KBM-7 (cell line): ENCODE results near the gene PHF1.
"Not testable (repeated sequence)": the region's sequence is repeated elsewhere in the genome, so short reads cannot be mapped to it uniquely, and the experiment has no call there.

Experiments used
- DNase-seq: peaks from one replicate; pipeline ENCODE4 v3.0.0-alpha.2; 2015
- in situ Hi-C: fragments of 300-500 bp; cut with MboI; formaldehyde crosslinking; loops from 2 replicates; pipeline ENCODE4 v1.14.3; 2020; ENCODE audit warnings: low sequenced_read_pairs, low pct_unique_long_range_greater_than_20kb, mixed read lengths

PHF1 gene

DNA sequence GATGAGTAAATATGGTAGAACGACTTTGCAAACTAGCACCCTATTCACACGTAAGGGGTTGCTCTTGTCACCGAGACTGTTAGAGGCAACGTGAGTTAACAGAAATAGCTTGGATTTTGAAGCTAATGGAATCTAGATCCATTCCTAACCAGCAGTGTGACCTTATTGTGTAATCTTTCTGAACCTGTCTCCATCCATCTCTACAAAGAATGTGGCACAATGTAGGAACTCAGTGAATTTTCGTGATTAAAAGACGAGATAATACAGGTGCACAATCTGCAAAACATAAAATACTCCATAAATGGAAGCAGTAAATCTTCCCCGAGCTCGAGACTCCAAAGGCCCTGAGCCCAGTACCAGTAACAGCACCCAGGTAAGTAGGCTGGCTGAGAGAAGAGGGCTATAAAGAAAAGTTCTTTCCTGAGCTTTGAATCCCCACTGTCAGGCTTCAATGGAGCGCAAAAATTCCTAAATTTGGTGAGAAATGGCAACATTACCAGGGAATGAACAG, 20.0 kb upstream of the PHF1 start:
- DNase-seq = no peak
- in situ Hi-C loops = no loop called here

DNA sequence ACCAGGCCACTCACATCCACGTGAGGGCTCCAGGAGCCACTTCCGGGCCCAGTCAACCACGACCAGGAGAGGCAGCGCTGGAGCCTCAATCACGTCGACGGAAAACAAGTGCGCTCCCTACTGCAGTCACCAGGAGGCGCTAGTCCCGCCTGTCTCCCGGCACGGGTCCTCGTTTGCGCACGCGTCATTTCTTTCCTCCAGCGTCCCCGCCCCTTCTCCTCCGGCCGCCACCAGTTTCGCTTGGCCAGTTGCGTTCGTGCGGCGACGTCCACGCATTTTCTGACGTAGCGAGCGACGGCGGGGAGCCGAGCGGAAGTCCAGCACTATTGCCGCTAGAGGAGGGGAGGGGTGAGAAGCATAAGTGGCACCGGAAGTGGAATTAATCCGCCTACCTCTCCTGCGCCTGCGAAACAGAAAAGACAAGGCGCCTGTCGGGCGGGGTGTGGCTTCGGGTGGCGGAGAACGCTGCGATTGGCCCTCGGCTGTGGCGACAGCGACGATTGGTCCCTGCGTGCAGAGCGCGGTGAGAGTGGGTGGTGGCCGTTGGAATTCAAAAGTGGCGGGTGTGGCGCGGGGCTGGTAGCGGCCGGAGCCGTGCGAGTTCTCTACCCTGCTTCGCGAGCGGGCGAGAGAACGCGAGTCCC, 19.4 kb upstream of the PHF1 start, which contains the start of gene KIFC1:
KIFC1 (plus strand) TSS at position 546 of the 644 bp plus-strand sequence. CDS start 163 bp downstream, outside the sequence.
- DNase-seq = peak; percentile 100
- in situ Hi-C loops = no loop called here

DNA sequence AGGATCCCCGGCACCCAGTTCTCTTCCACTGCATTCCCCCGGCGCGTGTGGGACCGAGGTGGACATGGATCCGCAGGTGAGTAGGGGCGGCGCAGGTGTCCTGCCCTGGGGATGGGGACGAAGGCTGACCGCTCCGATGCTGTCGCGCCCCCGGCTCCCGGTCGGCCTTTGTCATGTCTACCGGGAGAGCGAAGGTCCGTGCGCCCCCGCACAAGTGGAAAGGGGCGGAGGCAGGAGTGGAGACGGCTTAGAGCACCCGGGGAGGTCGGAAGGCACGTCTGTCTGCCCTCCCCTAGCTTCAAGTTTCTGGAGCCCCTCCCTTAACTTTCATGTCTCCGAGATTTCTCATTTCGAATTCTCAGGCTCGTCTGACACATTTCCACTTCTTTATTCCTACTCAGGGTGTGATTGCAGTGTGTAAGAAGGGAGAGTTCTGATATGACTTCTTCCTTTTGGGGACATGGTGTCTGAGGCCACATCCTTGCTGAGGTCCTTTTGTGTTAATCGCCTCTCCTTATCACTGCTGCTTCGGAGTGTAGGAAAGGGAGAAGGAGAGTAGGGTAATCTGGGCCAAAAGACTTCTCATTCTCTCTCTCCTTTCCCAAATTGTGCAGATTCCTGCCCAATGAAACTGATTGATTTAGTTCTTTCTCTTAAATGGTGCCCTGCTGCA, 18.8 kb upstream of the PHF1 start:
- peak; percentile 45 for DNase-seq
- in situ Hi-C loops = no loop called here

DNA sequence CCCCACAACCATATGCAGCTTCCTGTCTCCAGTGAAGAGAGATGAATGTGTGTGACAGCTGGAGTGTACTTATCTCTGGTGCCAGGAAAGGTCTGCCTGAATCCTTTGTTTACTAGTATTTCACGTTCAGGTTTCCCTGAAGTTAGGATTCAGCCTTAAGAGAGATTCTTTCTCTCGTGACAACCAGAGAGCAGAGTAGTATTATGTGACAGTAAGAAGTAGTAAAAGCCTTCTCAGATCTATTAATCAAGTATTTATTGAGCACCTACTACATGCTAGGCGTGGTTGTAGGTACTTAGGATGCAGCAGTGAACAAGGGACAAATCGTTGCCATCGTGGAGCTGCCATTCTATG, 18.2 kb upstream of the PHF1 start:
- no peak for DNase-seq
- in situ Hi-C loops = no loop called here

DNA sequence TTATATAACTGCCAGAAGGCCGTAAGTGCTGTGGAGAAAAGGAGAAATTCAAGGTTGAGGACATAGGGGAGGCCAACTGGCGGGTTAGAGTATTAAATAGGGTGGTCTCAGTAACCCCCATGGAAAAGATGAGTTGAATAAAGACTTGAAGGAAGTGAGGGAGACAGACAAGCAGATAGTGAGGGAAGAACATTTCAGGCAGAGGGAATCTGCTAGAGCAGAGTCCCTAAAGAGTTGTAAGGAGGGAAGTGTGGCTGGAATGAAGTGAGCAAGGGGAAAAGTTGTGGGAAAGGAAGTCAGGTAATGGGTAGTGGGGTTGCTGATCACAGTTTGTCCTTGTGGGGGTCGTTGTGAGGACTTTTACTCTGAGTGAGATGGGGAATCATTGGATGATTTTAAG, 17.8 kb upstream of the PHF1 start:
- DNase-seq = no peak
- in situ Hi-C loops = no loop called here

DNA sequence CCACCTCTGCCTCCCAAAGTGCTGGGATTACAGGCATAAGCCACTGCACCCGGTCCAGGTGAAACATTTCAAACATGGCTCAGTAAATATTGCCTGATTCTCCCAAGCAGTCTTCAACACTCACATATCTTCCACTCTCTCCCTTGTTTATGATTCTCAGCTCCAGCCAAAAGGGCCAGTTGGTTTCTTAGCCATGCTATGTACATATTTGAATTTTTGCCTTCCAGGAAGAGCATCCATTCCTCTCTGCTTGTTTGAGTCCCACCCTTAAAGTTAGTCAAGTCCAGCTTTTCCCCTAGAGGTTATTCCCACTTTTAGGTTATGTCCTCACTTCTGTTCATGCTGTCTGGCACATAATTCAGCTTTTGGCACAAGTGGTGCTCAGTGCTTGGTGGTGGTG, 13.3 kb upstream of the PHF1 start:
- in situ Hi-C loops = no loop called here
- no peak for DNase-seq

DNA sequence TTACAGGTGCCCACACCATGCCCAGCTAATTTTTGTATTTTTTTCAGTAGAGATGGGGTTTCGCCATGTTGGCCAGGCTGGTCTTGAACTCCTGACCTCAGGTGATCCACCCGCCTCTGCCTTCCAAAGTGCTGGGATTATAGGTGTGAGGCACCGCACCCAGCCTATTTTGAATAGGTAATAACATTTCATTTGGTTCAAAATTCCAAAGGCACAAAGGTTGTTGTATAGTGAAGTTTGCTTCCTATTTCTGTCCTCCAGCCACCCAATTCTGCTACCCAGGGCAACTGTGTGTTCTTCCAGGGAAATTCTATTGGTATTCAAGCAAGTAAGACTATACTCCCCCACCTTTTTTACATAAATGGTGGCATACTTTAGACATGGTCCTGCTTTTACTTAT, 12.2 kb upstream of the PHF1 start:
- in situ Hi-C loops, DNase-seq: not testable (repeated sequence)

DNA sequence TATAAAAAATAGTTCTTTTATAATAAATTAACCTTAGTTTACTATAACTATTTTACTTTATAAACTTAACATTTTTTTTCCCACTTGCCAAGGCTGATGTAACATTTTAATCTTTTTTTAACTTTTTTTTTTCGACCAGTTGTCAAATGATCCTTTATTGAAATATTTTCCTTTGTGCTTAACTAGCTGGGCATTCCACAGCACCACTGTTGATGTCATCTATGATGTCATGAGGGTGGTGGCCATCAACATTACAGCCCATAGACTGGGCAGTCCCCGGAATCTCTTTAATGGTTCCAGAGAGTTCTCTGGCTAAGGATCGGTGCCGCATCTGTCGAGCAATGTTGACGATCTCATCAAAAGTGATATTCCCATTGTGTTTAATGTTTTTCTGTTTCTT, 10.9 kb upstream of the PHF1 start:
- DNase-seq = not testable (repeated sequence)
- in situ Hi-C loops = loop anchor here (10.0 kb wide), 1 partner anchor 125 kb away; the partner anchor contains the start of genes B3GALT4, RPS18 and VPS52

DNA sequence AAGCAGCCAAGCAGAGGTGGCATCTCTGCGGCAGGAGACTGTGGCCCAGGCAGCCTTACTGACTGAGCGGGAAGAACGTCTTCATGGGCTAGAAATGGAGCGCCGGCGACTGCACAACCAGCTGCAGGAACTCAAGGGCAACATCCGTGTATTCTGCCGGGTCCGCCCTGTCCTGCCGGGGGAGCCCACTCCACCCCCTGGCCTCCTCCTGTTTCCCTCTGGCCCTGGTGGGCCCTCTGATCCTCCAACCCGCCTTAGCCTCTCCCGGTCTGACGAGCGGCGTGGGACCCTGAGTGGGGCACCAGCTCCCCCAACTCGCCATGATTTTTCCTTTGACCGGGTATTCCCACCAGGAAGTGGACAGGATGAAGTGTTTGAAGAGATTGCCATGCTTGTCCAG, 5.9 kb upstream of the PHF1 start:
- DNase-seq = no peak
- in situ Hi-C loops = loop anchor here (10.0 kb wide), 1 partner anchor 130 kb away; the partner anchor contains the start of genes B3GALT4, RPS18 and VPS52

DNA sequence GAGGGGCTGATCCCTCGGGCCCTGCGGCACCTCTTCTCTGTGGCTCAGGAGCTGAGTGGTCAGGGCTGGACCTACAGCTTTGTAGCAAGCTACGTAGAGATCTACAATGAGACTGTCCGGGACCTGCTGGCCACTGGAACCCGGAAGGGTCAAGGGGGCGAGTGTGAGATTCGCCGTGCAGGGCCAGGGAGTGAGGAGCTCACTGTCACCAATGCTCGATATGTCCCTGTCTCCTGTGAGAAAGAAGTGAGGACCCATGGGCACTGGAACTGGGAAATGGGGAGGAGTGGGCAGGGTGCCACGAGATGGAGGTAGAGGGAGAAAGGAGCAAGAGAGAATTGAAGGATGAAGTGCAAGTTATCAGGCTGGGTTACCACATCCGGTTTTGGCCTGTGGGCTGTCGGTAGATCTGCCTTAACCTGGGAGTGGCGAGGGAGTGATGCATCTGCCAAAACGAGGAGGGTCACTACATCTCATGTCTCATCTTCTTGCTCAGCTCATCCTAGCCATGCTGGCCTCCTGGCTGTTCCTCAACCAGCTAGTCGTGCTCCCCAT, 5.4 kb upstream of the PHF1 start:
- no peak for DNase-seq
- in situ Hi-C loops = loop anchor here (10.0 kb wide), 1 partner anchor 131 kb away; the partner anchor contains the start of genes B3GALT4, RPS18 and VPS52

DNA sequence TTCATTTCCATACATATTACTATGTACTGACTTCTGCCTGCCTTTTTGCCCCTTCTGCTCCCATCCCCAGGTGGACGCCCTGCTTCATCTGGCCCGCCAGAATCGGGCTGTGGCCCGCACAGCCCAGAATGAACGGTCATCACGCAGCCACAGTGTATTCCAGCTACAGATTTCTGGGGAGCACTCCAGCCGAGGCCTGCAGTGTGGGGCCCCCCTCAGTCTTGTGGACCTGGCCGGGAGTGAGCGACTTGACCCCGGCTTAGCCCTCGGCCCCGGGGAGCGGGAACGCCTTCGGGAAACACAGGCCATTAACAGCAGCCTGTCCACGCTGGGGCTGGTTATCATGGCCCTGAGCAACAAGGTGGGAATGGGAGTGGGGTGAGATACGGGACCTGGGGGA, 4.7 kb upstream of the PHF1 start:
- DNase-seq = no peak
- in situ Hi-C loops = loop anchor here (10.0 kb wide), 1 partner anchor 131 kb away; the partner anchor contains the start of genes B3GALT4, RPS18 and VPS52

DNA sequence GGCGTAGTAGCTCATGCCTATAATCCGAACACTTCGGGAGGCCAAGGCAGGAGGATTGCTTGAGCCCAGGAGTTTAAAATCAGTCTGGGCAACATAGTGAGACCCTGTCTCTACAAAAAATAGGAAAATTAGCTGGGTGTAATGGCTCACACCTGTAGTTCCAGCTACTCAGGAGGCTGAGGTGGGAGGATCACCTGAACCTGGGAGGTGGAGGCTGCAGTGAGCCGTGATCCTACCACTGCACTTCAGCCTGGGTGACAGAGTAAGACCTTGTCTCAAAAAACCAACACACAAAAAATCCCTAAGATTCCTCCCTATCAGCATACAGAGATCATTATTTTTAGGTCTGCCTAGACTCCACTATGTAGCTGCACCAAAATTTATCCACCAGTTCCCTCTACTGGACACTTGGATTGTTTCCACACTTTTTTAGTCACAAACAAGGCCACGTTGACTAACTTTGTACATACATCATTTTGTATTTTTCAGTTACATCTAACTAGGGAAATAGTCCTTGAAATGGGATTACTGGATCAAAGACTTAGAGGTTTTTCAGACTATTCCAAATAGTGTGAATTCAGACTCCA, 3.6 kb upstream of the PHF1 start:
- DNase-seq = peak; percentile 60
- in situ Hi-C loops = loop anchor here (10.0 kb wide), 1 partner anchor 132 kb away; the partner anchor contains the start of genes B3GALT4, RPS18 and VPS52

DNA sequence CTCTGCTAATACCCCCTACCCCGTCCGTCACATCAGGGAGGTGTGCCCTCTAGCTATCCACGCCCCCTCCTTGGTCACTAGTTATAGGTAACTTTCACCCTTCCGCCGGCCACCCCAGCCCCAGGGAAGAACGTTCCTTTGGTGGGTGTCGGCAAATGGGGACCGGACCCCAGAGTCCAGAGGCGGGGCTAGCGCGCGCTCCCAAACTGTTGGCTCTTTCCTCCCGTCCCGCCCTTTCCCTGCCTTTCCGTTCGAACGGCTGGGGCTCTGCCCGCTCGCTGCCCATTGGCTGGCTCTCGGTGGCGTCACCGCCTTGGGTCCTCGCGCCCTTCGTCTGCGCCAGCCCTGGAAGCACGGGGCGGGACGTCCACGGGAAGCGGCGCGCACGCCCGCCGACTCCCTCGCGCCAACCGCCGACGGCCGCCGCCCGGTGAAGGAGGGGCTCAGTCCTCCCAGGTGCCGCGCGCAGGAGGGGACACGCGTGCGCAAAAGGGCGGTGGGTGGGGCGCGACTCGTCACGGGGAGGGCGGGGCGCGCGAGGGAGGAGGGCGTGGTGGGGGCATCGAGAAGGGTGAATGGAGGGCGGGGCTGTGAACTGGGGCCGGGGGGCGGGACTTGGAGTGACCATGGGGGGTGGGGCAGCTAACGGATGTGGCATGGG, 634 bp upstream of the PHF1 start:
- peak; percentile 97 for DNase-seq

DNA sequence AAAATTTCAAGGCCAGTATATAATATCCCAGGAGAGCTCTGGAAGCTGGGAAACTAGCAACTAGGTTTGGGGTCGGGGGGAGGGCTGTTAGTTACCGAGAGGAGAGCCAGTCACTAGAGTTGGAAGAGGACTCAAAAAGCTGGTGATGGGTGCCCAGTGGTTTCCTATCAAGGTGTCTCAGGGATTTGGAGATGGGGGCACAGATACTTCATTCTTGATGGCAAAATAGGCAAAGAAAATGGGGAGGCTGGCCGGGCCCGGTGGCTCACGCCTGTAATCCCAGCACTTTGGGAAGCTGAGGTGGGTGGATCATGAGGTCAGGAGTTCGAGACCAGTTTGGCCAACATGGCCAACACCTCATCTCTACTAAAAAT, 805 bp downstream of the PHF1 start:
- in situ Hi-C loops = no loop called here
- no peak for DNase-seq

More for the DNA sequence above, 634 bp upstream of the PHF1 start:
- in situ Hi-C loops = no loop called here

DNA sequence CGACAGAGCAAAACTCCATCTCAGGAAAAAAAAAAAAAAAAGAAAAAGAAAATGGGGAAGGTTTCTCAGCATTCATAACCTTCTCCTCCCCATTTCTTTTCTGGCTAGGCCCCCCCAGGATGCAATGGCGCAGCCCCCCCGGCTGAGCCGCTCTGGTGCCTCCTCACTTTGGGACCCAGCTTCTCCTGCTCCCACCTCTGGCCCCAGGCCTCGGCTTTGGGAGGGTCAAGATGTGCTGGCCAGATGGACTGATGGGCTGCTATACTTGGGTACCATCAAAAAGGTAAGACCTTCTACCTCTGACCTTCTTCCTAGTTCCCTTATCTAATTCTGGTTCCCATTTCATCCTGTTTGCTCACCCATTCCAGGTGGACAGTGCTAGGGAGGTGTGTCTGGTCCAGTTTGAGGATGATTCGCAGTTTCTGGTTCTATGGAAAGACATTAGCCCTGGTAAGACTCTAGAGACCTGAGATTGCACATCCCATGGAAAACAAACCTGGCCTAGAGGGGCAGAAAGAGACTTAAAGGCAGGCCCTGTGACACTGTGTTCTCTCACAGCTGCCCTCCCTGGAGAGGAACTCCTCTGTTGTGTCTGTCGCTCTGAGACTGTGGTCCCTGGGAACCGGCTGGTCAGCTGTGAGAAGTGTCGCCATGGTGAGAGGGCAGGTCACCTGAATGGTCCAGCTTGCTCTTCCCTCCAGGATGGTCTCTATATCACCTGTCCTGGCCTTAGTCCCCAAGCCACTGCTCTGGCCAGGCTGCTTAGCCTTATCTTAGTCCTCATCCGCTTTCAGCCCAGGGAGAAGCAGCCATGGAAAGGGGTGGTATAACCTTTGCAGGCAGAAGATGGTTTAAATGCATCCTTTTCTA, 1.6 kb downstream of the PHF1 start:
- no peak for DNase-seq
- in situ Hi-C loops = no loop called here

DNA sequence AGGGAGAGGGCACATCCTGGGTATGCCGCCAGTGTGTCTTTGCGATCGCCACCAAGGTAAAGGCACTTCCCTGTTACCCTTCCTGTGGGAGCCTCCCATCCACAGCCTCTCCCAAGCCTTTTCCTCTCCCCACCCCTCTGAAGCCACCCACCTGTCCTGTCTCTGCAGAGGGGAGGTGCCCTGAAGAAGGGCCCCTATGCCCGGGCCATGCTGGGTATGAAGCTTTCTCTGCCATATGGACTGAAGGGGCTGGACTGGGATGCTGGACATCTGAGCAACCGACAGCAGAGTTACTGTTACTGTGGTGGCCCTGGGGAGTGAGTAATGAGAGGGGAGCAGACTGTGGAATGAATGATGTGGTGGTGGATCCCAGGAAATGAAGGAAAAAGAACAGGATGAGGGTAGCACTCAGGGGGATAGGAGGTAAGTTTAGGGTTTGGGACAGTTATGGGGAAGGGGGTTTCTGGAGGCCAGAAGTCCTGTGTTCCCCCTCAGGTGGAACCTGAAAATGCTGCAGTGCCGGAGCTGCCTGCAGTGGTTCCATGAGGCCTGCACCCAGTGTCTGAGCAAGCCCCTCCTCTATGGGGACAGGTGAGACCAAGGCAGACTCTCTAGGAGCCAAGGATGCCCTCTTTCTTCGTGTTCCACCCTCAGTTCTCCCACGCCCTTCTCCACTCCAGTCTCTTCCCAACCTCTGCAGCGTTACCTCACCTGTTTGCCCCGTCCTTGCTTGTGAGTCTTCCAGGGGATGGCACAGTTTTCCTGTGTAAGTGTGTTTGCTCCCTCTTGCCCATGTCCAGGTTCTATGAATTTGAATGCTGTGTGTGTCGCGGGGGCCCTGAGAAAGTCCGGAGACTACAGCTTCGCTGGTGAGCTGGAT, 2.7 kb downstream of the PHF1 start:
- in situ Hi-C loops = no loop called here
- no peak for DNase-seq

DNA sequence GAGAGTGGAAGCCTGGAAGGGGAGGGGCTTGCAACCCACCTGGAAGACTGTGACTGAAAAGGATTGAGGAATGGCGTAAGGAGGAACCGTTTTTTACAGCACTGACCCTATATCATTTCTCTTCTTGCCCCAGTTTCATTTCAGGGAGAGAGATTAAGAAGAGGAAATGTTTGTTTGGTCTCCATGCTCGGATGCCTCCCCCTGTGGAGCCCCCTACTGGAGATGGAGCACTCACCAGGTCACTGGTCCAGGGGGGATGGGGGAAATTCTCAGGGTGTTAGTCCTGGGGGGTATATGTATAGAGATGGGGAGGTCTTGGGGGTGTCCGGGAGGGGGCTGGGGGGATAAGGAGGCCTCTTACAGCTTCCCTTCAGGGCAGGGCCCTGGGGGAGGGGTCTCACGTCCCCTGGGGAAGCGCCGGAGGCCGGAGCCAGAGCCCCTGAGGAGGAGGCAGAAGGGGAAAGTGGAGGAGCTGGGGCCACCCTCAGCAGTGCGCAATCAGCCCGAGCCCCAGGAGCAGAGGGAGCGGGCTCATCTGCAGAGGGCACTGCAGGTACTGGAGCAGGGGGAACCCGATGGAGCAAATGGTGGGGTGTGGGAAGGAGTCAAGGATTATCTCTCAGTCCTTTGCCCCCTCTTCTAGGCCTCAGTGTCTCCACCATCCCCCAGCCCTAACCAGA, 3.9 kb downstream of the PHF1 start:
- DNase-seq = peak; percentile 40
- in situ Hi-C loops = no loop called here
